ENCODE results near the gene ASNSD1. TPM values are rescaled to one million over a fixed set of nuclear protein-coding genes. Genes with fewer than 3 reads are reported as not detected.
"Not testable (repeated sequence)": the region's sequence is repeated elsewhere in the genome, so short reads cannot be mapped to it uniquely, and the experiment has no call there.

The ASNSD1 gene
- total RNA-seq, 1 experiment from 2014 or later: 14.8 TPM

DNA sequence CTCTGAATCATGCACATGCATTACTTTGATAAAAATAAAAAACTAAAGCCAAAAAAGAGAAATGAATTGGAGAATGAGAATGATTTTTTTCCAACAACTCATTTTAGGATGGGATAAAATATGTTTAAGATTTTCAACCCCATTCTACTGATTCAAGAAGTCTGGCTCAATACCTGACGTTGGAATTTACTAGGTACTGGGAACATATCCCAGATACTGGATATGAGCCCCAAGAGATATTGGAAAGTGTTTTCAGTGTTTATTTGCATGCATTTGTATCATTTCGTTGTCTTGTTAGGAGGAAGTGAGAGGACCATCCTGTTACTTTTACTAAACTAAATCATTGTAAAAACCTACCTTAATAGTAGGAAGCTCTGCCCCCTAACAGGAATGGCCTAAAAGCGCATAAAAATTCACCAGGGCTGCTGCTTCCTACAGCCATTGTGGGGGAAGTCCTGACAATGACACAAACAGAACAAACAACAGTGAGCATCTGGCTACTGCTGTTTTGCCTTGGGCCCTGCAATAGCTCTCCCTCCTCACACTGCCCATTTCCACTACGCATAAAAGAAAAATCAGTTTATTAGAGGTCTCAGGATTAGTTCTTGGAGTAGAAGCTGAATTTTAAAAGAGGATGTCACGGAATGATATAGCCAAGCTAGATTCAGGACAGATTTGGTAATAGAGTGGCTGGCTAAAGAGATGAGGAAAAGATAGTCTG, 48.4 kb downstream of the ASNSD1 start:
- BruUV-seq (replicated peaks): no TSS peak

GRCh38 chr2:189717593-189717992, 56.3 kb downstream of the ASNSD1 start:
- H3K4me1 ChIP-seq (replicated peaks; ENCODE audit: insufficient read depth); H3K27ac ChIP-seq; H3K4me2 ChIP-seq; BruUV-seq (replicated peaks); CTCF ChIA-PET; H2AFZ ChIP-seq; H3K4me3 ChIP-seq; H3F3A ChIP-seq (ENCODE audit: insufficient read depth, low read depth); H3K27me3 ChIP-seq (ENCODE audit: insufficient read depth, low read depth); intact Hi-C loops (cut with micrococcal nuclease; ENCODE audit: unreplicated experiment); H4K20me1 ChIP-seq (ENCODE audit: insufficient read depth); H3K36me3 ChIP-seq (ENCODE audit: low read depth); H3K79me2 ChIP-seq (ENCODE audit: low read depth); H3K9me2 ChIP-seq (ENCODE audit: insufficient read depth); H3K9me3 ChIP-seq (ENCODE audit: insufficient read depth, low read depth); POLR2A ChIA-PET (ENCODE audit: unreplicated experiment); DNase-seq: not testable (repeated sequence)

More for the DNA sequence above, 48.4 kb downstream of the ASNSD1 start:
- Histone ChIP-seq H4K20me1 (ENCODE audit: insufficient read depth) (no peaks in the 10 kb centered on the region), H3K27ac (no peak overlapping the region), H3K36me3 (ENCODE audit: low read depth) (no peaks in the 10 kb centered on the region), H3F3A (ENCODE audit: insufficient read depth, low read depth) (no peaks in the 10 kb centered on the region), H3K27me3 (ENCODE audit: insufficient read depth, low read depth) (no peaks in the 10 kb centered on the region), H3K79me2 (ENCODE audit: low read depth) (no peaks in the 10 kb centered on the region), H3K9me2 (ENCODE audit: insufficient read depth) (no peaks in the 10 kb centered on the region), H3K4me3 (no peak overlapping the region), H3K4me2 (no peak overlapping the region), H3K4me1 (replicated peaks; ENCODE audit: insufficient read depth) (no peaks in the 10 kb centered on the region), H3K9me3 (ENCODE audit: insufficient read depth, low read depth) (no peaks in the 10 kb centered on the region), H2AFZ (no peak overlapping the region)
- ChIA-PET CTCF (no interaction called here), POLR2A (ENCODE audit: unreplicated experiment) (no interaction called here)
- intact Hi-C loops (cut with micrococcal nuclease; ENCODE audit: unreplicated experiment): no loop called here
- TF ChIP-seq, protein P1, sequence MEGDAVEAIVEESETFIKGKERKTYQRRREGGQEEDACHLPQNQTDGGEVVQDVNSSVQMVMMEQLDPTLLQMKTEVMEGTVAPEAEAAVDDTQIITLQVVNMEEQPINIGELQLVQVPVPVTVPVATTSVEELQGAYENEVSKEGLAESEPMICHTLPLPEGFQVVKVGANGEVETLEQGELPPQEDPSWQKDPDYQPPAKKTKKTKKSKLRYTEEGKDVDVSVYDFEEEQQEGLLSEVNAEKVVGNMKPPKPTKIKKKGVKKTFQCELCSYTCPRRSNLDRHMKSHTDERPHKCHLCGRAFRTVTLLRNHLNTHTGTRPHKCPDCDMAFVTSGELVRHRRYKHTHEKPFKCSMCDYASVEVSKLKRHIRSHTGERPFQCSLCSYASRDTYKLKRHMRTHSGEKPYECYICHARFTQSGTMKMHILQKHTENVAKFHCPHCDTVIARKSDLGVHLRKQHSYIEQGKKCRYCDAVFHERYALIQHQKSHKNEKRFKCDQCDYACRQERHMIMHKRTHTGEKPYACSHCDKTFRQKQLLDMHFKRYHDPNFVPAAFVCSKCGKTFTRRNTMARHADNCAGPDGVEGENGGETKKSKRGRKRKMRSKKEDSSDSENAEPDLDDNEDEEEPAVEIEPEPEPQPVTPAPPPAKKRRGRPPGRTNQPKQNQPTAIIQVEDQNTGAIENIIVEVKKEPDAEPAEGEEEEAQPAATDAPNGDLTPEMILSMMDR (conservative IDR thresholded peaks at IDR 0.05): no peak
- no peak for TF ChIP-seq EZH2 (IDR thresholded peaks at IDR 0.05; ENCODE audit: low read depth)
- no peak for DNase-seq

DNA sequence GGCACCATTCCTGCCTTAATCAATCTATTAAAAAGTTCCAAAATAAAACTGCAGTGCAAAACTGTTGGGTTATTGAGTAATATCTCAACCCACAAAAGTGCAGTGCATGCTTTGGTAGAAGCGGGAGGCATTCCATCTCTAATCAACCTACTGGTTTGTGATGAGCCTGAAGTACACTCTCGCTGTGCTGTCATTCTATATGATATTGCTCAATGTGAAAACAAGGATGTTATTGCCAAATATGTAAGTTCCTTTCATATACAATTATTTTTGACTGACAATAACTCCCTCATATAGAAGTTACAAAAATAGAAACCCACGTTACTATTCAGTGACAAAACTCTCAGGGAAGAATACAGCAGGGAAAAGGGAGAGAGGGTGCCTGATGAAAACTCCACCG, 58.3 kb downstream of the ASNSD1 start:
- ChIA-PET CTCF (no interaction called here), POLR2A (ENCODE audit: unreplicated experiment) (no interaction called here)
- no peak overlapping the region for H3K27ac ChIP-seq
- intact Hi-C loops (cut with micrococcal nuclease; ENCODE audit: unreplicated experiment): no loop called here
- no peaks in the 10 kb centered on the region for H4K20me1 ChIP-seq (ENCODE audit: insufficient read depth)
- H3K27me3 ChIP-seq (ENCODE audit: insufficient read depth, low read depth): no peaks in the 10 kb centered on the region
- no peaks in the 10 kb centered on the region for H3K36me3 ChIP-seq (ENCODE audit: low read depth)
- DNase-seq: no peak
- no peak overlapping the region for H3K4me3 ChIP-seq
- no peaks in the 10 kb centered on the region for H3K4me1 ChIP-seq (replicated peaks; ENCODE audit: insufficient read depth)
- no peak for TF ChIP-seq EZH2 (IDR thresholded peaks at IDR 0.05; ENCODE audit: low read depth)
- TF ChIP-seq, protein P1 (conservative IDR thresholded peaks at IDR 0.05): no peak
- no peaks in the 10 kb centered on the region for H3K9me2 ChIP-seq (ENCODE audit: insufficient read depth)
- H3F3A ChIP-seq (ENCODE audit: insufficient read depth, low read depth): no peaks in the 10 kb centered on the region
- H2AFZ ChIP-seq: no peak overlapping the region
- BruUV-seq (replicated peaks): no TSS peak
- no peaks in the 10 kb centered on the region for H3K79me2 ChIP-seq (ENCODE audit: low read depth)
- H3K9me3 ChIP-seq (ENCODE audit: insufficient read depth, low read depth): no peaks in the 10 kb centered on the region
- H3K4me2 ChIP-seq: no peak overlapping the region

Other genes with a start within 250 kb of the ASNSD1 start
- gene WDR75, start 220.0 kb upstream of the ASNSD1 start, total RNA-seq (2021): 18.5 and 27.5 TPM in 2 replicates
- 8.0 and 8.2 TPM in 2 replicates for gene SLC40A1, start 80.7 kb upstream of the ASNSD1 start, total RNA-seq (2021)
- gene ANKAR, start 13.2 kb downstream of the ASNSD1 start, total RNA-seq (2021): 3.6 and 4.4 TPM in 2 replicates
- gene OSGEPL1, start 101.3 kb downstream of the ASNSD1 start, total RNA-seq (2021): 4.6 and 5.7 TPM in 2 replicates
- gene ORMDL1, start 122.9 kb downstream of the ASNSD1 start, total RNA-seq (2021): 21.2 and 32.7 TPM in 2 replicates
- 18.6 and 20.0 TPM in 2 replicates for gene PMS1, start 123.0 kb downstream of the ASNSD1 start, total RNA-seq (2021)

Data from PC-9 (cell line).